NCI-H69 (cell line): ENCODE results near the gene BHMT.
"Not testable (repeated sequence)": the region's sequence is repeated elsewhere in the genome, so short reads cannot be mapped to it uniquely, and the experiment has no call there.

Experiments used
- DNase-seq: peaks from one replicate; lab custom pipeline; 2025; lab: John Stamatoyannopoulos, UW

The BHMT gene

DNA sequence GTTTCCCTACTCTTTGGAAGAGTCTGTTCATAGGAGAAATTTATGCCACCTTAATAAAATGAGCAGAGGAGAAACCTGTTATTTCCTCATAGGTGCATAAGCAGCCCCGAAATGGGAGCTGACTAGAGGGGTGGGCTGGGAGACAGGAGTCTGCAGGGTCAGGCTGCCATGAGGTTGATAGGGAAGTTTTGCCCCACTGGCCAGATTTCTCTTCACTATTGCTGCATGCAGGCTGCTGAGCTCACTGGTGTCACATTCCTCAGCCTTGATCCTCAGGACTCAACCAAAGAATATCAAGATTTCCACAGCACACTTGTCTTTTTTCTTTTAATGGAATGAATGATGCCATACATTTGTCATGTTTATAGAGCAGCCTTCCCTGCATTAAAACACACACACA is 60.7 kb downstream of the BHMT start:
- no peak for DNase-seq

DNA sequence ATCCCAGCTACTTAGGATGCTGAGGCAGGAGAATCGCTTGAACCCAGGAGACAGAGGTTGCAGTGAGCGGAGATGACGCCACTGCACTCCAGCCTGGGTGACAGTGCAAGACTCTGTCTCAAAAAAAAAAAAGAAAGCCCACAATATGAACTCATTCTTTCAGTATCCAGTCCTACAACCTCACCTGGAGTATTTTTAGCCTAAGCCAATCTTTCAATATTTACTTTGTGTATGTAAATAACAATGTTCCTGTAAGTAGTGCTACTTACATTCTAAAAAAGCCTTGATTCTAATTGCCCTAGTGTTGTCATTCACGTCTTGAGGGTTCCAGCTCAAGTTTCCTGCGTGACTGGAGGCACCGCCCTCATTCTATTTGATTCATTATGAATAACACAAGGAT is 62.0 kb downstream of the BHMT start:
- DNase-seq = peak; percentile 84

DNA sequence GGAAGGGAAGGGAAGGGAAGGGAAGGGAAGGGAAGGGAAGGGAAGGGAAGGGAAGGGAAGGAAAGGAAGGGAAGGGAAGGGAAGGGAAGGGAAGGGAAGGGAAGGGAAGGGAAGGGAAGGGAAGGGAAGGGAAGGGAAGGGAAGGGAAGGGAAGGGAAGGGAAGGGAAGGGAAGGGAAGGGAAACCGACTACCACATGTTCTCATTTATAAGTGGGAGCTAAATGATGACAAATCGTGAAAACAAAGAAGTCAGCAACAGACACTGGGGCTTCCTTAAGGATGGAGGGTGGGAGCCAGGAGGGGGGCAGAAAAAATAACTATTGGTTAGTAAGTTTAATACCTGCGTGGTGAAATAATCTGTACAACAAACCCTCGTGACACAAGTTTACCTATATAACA is 68.8 kb downstream of the BHMT start:
- not testable (repeated sequence) for DNase-seq

- DNase-seq = peak; percentile 19
Measured at GRCh38 chr5:79181419-79182022, 69.9 kb downstream of the BHMT start.
